ENCODE measurements around the gene DSPP. TPM values are rescaled to one million over a fixed set of nuclear protein-coding genes. Genes with fewer than 3 reads are reported as not detected.

Gene DSPP
- total and polyA plus RNA-seq, 2 of the 8 experiments (the other 6 are each of a cell fraction or from before 2014, with no cell fraction given), result not detected

DNA sequence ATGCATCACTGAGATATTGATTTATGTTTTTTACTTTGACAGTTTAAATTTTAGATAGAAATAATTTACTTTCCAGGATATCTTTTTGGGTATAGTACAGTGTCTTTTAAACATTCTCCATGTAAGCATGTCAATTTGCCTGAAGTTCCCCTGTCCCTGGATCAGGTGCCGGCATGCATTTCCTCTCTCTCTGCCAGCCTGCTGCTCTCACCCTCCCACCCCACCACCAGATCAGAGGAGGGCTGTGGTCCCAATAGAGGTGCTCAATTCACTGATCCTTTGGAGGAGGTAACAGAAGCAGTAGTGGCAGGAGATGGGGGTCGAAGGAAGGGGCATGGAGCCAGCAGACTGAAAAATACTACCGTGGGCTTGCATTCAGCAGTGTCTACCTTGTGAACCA, 28.3 kb upstream of the DSPP start:
- no peak overlapping the region for H2BK5ac ChIP-seq (ENCODE audit: low read depth, low read length)
- H3K9ac ChIP-seq (replicated peaks in 1 of 4; ENCODE audit: extremely low read depth in 1 of 4, low read depth in 3 of 4, low read length in 3 of 4), result no peak overlapping the region
- no peaks in the 10 kb centered on the region for H3K4me1 ChIP-seq (replicated peaks in 1 of 4; ENCODE audit: control insufficient read depth in 3 of 4, insufficient read depth in 4 of 4, low read length in 3 of 4)

More for the DNA sequence above, 28.3 kb upstream of the DSPP start:
- FAIRE-seq (no peak), DNase-seq (ENCODE audit: low read depth in 1 of 2, low spot score in 2 of 2) (no peak)
- no peak overlapping the region for H4K91ac ChIP-seq (replicated peaks; ENCODE audit: insufficient read length, low read length)
- no peak overlapping the region for H2AFZ ChIP-seq (ENCODE audit: low read length)
- no peaks in the 10 kb centered on the region for H3K79me2 ChIP-seq (ENCODE audit: control insufficient read depth in 1 of 2, insufficient read depth in 2 of 2, low read length in 2 of 2)
- H3K14ac ChIP-seq (ENCODE audit: insufficient read length), result no peak overlapping the region
- H3K23ac ChIP-seq (ENCODE audit: insufficient read length), result no peak overlapping the region
- no peak overlapping the region for H3K56ac ChIP-seq (replicated peaks; ENCODE audit: insufficient read length, low read depth, low read length)
- H2BK12ac ChIP-seq (ENCODE audit: low read depth, low read length), result no peak overlapping the region
- no peak overlapping the region for H2BK120ac ChIP-seq (replicated peaks; ENCODE audit: low read depth, low read length)
- H4K8ac ChIP-seq (ENCODE audit: extremely low read depth, insufficient read depth, low read length), result no peak overlapping the region
- H2AK5ac ChIP-seq (ENCODE audit: low read depth, low read length), result no peak overlapping the region
- H3K4me2 ChIP-seq (ENCODE audit: insufficient read depth in 1 of 2, low read depth in 2 of 2, low read length in 2 of 2), result no peak overlapping the region
- H3K23me2 ChIP-seq (ENCODE audit: low read depth, low read length), result no peaks in the 10 kb centered on the region
- H3K27ac ChIP-seq (ENCODE audit: low read depth, low read length), result no peak overlapping the region
- 74% methylated on average over 3 of the region's 3 CpGs; no CpG with 5 or more reads in 1 of the 2 experiments for WGBS, 2 experiments (ENCODE audit: extremely low coverage in 1 of 2, insufficient coverage in 1 of 2, insufficient read length in 1 of 2, insufficient replicate concordance in 2 of 2, low coverage in 1 of 2, low lambda C conversion rate in 2 of 2, missing lambda C conversion rate in 1 of 2)
- H3K36me3 ChIP-seq (ENCODE audit: control insufficient read depth in 2 of 4, insufficient read depth in 4 of 4, low read length in 3 of 4), result no peaks in the 10 kb centered on the region
- no peaks in the 10 kb centered on the region for H3K9me3 ChIP-seq (ENCODE audit: insufficient read depth in 2 of 2, low read depth in 1 of 2, low read length in 1 of 2)
- H4K20me1 ChIP-seq (replicated peaks in 1 of 2; ENCODE audit: control insufficient read depth in 1 of 2, insufficient read depth in 2 of 2, low read length in 2 of 2), result no peaks in the 10 kb centered on the region
- ChIA-PET CTCF (ENCODE audit: partially characterized antibody) (interaction anchor here (1.0 to 2.0 kb wide), 3 partner anchors 259 to 453 kb away, joined by 3 to 6 read pairs (median 3); no protein-coding TSS in a partner anchor), POLR2A (ENCODE audit: partially characterized antibody) (no interaction called here)
- no peak overlapping the region for H3K4ac ChIP-seq (replicated peaks; ENCODE audit: insufficient read length, low read depth, low read length)
- no peak overlapping the region for H3K18ac ChIP-seq (ENCODE audit: extremely low read depth, low read length)
- TF ChIP-seq BCL11A (IDR thresholded peaks at IDR 0.05; ENCODE audit: low read depth in 2 of 2, low read length in 2 of 2) (no peak), RXRA (IDR thresholded peaks at IDR 0.05; ENCODE audit: insufficient read depth, low read depth, low read length) (no peak), SIX5 (IDR thresholded peaks at IDR 0.05; ENCODE audit: low read depth, low read length) (no peak), MAFK (IDR thresholded peaks at IDR 0.05; ENCODE audit: low read depth, low read length) (no peak), CBX5 (IDR thresholded peaks at IDR 0.05; ENCODE audit: low read depth, low read length) (no peak), ZNF274 (IDR thresholded peaks at IDR 0.05; ENCODE audit: borderline replicate concordance, extremely low read depth, low read length) (no peak)
- H3K4me3 ChIP-seq (ENCODE audit: extremely low read depth in 1 of 4, insufficient read depth in 2 of 4, low read depth in 3 of 4, low read length in 4 of 4), result no peak overlapping the region
- no peak overlapping the region for H4K5ac ChIP-seq (ENCODE audit: insufficient read length, low read depth, low read length)
- H2BK15ac ChIP-seq (ENCODE audit: low read length), result no peak overlapping the region
- no peaks in the 10 kb centered on the region for H3K27me3 ChIP-seq (replicated peaks in 1 of 4; ENCODE audit: control insufficient read depth in 3 of 4, extremely low read depth in 1 of 4, insufficient read depth in 3 of 4, low read length in 3 of 4)
- H2BK20ac ChIP-seq (ENCODE audit: low read length), result no peak overlapping the region
- no peaks in the 10 kb centered on the region for H3K79me1 ChIP-seq (ENCODE audit: low read depth, low read length)
